ENCODE data around the gene NR1H2.
"Not testable (repeated sequence)": the region's sequence is repeated elsewhere in the genome, so short reads cannot be mapped to it uniquely, and the experiment has no call there.

The NR1H2 gene

DNA sequence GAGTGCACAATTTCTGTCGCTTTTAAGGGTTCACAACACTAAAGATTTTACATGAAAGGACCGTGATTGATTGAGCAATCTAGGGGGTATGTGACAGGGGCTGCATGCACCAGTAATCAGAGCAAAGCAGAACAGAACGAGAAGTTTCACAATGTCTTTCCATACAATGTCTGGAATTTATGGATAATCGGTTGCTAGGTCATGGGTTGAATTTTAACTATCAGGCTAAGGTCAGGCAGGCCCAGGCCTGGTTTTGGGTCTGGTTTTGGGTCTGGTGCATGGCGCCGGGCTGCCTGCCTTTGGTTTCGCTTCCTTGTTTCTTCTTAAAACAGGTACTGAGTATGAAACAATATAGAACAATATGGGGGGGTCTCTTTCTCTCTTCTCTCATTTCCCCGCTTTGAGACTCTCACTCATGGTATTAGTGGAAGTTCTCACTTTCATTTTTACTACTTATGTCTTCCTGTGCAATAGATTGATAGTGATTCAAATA is 29.1 kb upstream of the NR1H2 start:
- not testable (repeated sequence) for DNase-seq

DNA sequence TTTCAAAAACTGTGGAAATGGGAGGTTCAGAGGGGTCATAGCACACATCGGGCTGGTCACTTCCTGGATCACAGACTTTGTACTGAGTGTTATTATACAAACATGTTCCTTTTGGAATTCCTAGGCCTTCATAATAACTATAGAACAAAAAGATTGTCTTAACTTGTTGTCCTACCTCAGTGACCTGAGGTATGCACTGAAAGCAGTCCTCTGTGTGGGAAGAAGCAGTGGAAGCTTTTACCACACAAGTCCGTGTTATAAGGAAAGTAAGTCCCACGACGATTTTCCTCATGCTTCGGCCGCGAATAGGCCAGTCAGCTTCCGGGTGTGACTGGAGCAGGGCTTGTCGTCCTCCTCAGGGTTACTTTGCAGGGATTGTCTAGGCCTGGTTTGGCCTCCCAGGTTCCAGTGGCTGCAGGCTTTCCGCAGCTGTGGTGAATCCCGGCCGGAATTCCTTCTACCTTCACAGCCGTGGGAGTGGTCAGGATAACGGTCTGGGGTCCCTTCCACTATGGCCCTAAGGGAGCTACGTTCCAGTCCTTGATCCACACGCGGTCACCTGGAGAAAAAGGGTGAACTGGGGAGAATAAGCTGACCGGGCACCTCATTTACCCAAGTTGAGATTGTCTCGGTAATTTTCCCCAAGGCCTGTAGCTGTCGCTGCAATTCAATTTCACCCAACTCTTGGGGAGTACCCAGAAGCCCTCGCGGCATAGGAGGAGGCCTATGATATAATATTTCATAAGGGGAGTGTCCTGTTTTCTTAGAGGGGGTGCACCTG is 26.8 kb upstream of the NR1H2 start:
- no peak for DNase-seq

- no peak for DNase-seq
These were observed 24.0 kb upstream of the NR1H2 start for GRCh38 chr19:50352242-50352641.

- DNase-seq = not testable (repeated sequence)
These were observed 22.8 kb upstream of the NR1H2 start for GRCh38 chr19:50353487-50353880.

DNA sequence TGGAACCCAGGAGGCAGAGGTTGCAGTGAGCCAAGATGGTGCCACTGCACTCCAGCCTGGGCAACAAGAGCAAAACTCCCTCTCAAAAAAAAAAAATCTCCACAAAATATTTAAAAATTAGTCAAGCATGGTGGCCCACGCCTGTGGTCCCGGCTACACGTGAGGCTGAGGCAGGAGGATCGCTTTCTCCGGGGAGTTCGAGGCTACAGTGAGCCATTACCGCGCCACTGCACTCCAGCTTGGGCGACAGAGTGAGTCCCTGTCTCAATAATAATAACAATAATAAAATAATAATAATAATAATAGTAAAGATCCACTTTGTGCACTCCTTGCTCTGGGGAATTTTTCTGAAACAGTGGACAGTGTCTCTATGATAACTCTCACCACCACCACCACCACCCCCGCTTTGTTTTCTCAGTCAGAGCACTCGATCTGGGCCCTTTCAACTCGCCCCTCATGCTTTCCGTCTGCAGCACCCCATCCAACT is 19.5 kb upstream of the NR1H2 start:
- no peak for DNase-seq

DNA sequence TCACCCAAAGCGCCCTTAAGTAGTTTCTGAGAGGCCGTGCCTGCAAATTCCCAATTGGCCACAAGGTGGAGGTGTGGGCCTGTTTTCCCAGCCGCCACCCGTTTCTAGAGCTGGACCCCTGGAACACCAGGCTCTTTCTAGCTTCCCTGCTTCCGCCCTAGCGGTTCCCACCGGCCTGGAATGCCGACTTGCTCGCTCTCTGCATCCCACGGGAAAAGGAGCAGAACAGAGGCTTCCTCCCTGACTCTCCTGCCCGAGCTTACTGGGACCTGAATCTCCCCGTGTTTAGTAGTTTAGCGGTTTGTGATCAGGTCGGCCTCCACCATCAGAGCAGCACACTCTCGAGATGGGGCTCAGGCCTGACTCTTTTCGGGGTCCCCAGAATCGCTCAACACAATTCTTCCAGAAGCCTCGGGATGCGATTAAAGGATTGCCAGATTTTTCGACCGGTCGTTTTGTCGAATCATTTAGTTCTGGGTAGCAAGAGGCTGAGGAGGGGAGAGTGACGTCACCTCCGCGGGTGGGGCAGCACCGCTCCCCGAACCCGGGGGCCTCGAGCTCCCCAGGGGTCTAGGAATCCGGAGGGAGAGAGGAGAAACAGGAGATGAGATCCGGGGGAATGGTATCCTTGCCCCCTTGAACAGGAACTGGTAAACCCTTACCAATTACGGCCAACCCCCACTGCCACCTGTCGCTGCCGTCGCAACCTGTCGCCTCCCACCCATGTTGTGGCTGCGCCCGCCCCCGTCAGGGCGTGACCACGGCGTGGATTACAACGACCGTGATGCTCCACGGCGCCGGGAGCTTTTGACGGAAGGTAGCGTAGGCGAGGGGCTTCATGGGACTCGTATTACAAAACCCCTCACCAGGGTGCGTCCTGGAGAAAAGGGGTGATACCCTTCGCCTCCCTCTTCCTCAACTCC is 18.8 kb upstream of the NR1H2 start:
- DNase-seq = peak; percentile 89

DNA sequence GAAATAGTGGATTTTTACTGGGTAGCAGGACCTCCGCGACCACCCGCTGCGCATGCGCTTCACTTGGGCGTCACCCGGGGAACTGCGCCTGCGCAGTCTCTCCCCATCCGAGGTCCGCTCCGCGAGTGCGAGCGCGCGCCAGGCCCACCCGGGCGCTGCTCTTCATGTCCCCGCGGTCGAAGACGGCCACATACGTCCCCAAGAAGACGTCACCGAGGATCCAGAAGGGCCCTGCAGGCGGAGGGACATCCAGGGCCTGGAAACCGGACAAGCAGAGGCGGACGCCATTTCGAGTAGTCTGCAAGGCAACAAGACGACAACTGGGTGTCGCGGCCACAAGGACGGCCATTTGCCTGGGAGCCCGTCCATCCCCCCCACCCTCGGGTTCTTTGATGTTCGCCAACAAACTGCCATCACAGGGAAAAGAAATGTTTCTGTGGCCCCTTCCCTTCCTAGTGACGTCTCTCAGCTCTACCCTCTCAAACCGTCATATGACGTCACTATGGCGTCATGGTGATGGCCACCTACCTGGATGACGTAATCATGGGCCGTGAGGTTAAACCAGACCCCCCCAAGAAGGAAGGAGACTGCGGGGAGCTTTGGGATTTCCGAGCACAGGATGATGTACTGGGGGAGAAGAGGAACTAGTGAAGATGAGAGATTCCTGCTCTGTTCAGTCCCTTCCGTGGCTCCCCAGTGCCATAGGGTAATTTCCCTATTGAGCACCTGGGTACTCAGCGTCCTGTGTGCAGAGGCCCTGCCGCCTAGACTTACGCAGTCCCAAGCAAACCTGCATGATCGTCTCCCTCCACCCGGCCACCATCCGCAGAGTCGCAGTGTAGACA is 17.6 kb upstream of the NR1H2 start:
- DNase-seq = peak; percentile 79

- no peak for DNase-seq
These were observed 16.9 kb upstream of the NR1H2 start for GRCh38 chr19:50359328-50359818.

- DNase-seq = no peak
These were observed 14.8 kb upstream of the NR1H2 start for GRCh38 chr19:50361290-50362029.

- no peak for DNase-seq
These were observed 14.2 kb upstream of the NR1H2 start for GRCh38 chr19:50362030-50362412.

DNA sequence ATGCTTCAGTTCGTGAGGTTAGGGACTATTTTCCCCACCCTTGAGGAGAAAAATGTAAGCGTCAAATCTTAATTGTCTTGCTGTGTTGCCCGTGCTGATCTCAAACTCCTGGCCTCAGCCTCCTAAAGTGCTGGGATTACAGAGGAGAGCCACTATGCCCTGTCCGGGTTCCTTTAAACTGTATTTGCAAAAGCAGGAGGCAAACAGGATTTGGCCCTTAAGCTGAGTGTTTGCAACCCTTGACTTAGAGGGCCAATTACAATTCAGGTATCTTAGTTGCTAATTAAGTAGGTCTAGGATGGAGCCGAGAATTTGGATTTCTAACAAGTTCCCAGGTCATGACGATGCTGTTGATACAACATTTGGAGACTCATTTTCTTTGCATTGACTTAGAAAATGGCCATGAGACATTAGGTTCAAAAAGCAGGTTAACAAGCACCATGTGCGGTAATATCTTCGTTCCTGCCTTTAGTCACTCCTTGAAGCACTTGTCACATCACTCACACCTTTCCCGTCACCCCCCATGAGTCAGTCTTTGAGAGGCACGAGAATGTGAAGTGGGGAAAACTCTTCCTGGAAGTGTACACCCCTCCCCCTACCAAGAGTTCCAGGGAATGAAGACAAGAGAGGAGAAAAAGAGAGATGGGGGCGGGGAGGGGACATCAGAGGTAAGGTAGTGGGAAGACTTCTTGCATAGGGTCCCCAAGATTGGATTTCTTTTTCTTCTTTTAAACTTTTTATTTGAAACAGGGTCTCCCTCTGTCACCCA is 13.4 kb upstream of the NR1H2 start:
- no peak for DNase-seq

GRCh38 chr19:50365434-50366306 is 10.6 kb upstream of the NR1H2 start, which contains the start of gene NAPSA:
Gene NAPSA, minus strand, starts transcription at chr19:50365639. Its CDS starts 18 bp downstream, at chr19:50365621.
- DNase-seq = no peak

DNA sequence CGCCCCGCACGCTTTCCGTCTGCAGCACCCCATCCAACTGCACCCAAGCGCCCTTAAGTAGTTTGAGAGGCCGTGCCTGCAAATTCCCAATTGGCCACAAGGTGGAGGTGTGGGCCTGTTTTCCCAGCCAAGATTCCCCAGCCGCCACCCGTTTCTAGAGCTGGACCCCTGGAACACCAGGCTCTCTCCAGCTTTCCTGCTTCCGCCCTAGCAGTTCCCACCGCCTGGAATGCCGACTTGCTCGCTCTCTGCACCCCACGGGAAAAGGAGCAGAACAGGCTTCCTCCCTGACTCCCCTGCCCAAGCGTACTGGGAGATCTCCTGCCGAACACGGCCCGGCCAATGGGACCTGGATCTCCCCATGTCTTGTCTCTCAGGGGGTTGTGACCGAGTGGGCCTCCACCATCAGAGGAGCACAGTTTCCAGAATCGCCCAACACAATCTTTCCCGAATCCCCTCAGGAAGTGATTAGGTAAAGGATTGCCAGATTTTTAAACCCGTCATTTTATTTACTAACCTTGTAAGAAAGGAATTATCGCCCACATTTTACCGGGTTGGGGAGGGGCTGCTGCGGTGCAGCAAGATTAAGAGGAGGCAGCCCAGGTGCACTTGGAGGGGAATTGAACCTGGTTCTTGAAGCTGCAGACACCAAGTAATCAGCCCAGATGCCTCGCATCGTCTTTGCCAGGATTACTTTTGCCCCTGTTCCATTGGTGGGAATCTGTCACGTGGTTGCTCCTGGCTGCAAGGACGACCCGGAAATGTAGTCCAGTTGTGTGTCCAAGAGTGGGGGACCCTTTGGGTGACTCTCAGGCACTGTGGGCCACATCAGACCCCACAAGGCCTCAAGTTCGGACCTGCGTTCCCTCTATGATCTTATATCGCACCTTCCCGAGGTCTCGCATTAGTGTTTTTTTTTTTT is 7.3 kb upstream of the NR1H2 start:
- DNase-seq = peak; percentile 97

GRCh38 chr19:50371914-50372475 is 4.3 kb upstream of the NR1H2 start:
- DNase-seq = no peak

GRCh38 chr19:50377051-50377461 is 799 bp downstream of the NR1H2 start:
- DNase-seq = no peak

DNA sequence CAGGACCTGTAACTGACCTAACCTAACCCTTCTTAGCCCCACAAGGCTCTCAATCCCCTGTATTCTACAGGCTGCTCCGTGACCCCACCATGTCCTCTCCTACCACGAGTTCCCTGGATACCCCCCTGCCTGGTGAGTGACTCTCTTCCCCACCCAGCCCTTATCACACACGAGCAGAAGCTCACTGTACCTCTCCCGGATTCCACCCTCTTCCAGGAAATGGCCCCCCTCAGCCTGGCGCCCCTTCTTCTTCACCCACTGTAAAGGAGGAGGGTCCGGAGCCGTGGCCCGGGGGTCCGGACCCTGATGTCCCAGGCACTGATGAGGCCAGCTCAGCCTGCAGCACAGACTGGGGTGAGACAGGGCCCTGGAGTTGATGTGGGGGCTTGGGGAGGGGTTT is 1.3 kb downstream of the NR1H2 start:
- DNase-seq = no peak

DNA sequence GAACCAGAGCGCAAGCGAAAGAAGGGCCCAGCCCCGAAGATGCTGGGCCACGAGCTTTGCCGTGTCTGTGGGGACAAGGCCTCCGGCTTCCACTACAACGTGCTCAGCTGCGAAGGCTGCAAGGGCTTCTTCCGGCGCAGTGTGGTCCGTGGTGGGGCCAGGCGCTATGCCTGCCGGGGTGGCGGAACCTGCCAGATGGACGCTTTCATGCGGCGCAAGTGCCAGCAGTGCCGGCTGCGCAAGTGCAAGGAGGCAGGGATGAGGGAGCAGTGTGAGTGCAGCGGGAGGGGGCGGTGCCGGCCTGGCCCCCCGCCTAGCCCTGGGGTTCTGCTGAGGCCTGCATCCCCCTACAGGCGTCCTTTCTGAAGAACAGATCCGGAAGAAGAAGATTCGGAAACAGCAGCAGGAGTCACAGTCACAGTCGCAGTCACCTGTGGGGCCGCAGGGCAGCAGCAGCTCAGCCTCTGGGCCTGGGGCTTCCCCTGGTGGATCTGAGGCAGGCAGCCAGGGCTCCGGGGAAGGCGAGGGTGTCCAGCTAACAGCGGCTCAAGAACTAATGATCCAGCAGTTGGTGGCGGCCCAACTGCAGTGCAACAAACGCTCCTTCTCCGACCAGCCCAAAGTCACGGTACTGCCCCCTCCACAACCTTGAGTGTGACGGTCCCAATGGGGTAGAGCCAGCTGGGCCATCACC is 2.1 kb downstream of the NR1H2 start:
- no peak for DNase-seq

- DNase-seq = no peak
These were observed 2.6 kb downstream of the NR1H2 start for GRCh38 chr19:50378863-50379236.

Measured in eye (tissue), 1 donor.